ENCODE results near the gene COG8. TPM values are rescaled to one million over a fixed set of nuclear protein-coding genes. Genes with fewer than 3 reads are reported as not detected.
"Not testable (repeated sequence)": the region's sequence is repeated elsewhere in the genome, so short reads cannot be mapped to it uniquely, and the experiment has no call there.

Gene COG8
- total RNA-seq, 4 donors from 2014 or later: 26.8 to 50.6 (median 39.4) TPM

DNA sequence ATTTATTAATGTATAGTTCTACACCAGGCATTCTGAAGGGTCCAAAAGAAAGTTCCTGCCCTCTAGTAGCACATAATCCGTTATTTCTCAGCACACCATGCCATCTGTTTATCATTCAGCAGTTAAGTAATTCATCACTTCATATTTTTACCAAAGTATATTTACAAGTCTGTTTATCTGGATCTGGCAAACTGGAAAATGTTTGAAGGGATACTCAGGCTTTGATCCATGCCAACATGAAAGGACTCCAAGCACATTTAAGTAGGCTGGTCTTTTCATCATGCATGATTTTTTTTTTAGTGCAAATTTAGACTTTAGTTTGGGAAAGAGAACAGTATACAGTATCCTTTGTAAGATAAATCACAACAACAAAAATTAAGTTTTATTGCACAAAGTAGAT, 32.3 kb downstream of the COG8 start:
- no peak for DNase-seq (ENCODE audit: low spot score)
- ATAC-seq (ENCODE audit: low FRiP score): no peak
- TF ChIP-seq, protein P1, sequence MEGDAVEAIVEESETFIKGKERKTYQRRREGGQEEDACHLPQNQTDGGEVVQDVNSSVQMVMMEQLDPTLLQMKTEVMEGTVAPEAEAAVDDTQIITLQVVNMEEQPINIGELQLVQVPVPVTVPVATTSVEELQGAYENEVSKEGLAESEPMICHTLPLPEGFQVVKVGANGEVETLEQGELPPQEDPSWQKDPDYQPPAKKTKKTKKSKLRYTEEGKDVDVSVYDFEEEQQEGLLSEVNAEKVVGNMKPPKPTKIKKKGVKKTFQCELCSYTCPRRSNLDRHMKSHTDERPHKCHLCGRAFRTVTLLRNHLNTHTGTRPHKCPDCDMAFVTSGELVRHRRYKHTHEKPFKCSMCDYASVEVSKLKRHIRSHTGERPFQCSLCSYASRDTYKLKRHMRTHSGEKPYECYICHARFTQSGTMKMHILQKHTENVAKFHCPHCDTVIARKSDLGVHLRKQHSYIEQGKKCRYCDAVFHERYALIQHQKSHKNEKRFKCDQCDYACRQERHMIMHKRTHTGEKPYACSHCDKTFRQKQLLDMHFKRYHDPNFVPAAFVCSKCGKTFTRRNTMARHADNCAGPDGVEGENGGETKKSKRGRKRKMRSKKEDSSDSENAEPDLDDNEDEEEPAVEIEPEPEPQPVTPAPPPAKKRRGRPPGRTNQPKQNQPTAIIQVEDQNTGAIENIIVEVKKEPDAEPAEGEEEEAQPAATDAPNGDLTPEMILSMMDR (IDR thresholded peaks at IDR 0.05): no peak

- DNase-seq (ENCODE audit: low spot score) (no peak), ATAC-seq (ENCODE audit: low FRiP score) (no peak)
- TF ChIP-seq, protein P1 (IDR thresholded peaks at IDR 0.05): no peak
Observed at GRCh38 chr16:69306031-69306430, 33.3 kb downstream of the COG8 start.

DNA sequence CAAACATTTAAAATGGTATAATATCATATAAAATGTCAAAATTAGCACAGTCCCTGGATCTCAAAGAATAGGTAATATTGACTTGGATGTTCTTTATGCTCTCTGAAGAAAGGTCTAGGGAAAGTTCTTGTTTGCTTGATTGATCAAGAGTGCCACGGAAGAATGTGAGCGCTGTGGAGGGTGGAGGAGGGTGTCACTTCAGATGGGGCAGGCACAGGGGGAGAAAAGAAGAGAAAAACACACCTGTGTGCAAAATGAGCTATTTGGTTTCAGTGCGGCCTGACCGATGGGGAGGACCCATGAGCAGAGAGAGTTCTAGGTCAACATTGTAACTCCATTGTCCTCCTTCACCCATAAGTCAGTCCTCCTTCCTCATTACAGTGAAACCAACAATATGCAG, 37.1 kb downstream of the COG8 start:
- DNase-seq (ENCODE audit: low spot score) (no peak), ATAC-seq (ENCODE audit: low FRiP score) (no peak)

GRCh38 chr16:69301861-69302260, 37.5 kb downstream of the COG8 start:
- DNase-seq (ENCODE audit: low spot score) (no peak), ATAC-seq (ENCODE audit: low FRiP score) (no peak)

More for the DNA sequence above, 37.1 kb downstream of the COG8 start:
- TF ChIP-seq, protein P1 (IDR thresholded peaks at IDR 0.05): no peak

GRCh38 chr16:69301187-69301586, 38.2 kb downstream of the COG8 start:
- DNase-seq (ENCODE audit: low spot score): no peak
- ATAC-seq (ENCODE audit: low FRiP score): no peak
- TF ChIP-seq, protein P1 (IDR thresholded peaks at IDR 0.05): no peak

More at GRCh38 chr16:69301861-69302260, 37.5 kb downstream of the COG8 start:
- TF ChIP-seq, protein P1 (IDR thresholded peaks at IDR 0.05): no peak

DNA sequence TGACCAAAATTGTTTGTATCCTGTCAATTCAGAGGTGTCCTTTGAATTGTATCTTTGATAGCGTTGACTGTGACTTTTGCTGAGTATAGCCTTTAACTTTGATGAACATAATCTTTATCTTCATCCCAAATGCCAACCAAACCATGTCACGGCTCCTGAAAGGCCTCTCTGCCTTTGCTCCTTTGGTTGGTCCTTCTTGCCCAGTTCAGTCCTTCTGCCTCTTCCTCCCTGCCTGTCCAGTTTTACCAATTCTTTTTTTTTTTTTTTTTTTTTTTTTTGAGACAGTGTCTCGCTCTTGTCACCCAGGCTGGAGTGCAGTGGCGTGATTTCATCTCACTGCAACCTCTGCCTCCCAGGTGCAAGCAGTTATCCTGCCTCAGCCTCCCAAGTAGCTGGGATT, 41.1 kb downstream of the COG8 start:
- TF ChIP-seq, protein P1 (IDR thresholded peaks at IDR 0.05): no peak
- DNase-seq (ENCODE audit: low spot score): no peak
- ATAC-seq (ENCODE audit: low FRiP score): no peak

GRCh38 chr16:69296771-69297170, 42.6 kb downstream of the COG8 start:
- DNase-seq (ENCODE audit: low spot score); ATAC-seq (ENCODE audit: low FRiP score): not testable (repeated sequence)

GRCh38 chr16:69294051-69294450, 45.3 kb downstream of the COG8 start:
- ATAC-seq (ENCODE audit: low FRiP score) (no peak), DNase-seq (ENCODE audit: low spot score) (no peak)
- TF ChIP-seq, protein P1 (IDR thresholded peaks at IDR 0.05): no peak
